HG03457 (cell line): ENCODE results near the gene TLR7.

Source experiments
- ATAC-seq: cut with Tn5 transposase; IDR thresholded peaks from one replicate; pipeline ENCODE4 v1.9.1; 2021; ENCODE audit warnings: moderate number of reproducible peaks; ENCODE audit not compliant: unreplicated experiment

Gene TLR7

GRCh38 chrX:12890467-12890866, 23.6 kb downstream of the TLR7 start:
- peak; percentile 55 for ATAC-seq

DNA sequence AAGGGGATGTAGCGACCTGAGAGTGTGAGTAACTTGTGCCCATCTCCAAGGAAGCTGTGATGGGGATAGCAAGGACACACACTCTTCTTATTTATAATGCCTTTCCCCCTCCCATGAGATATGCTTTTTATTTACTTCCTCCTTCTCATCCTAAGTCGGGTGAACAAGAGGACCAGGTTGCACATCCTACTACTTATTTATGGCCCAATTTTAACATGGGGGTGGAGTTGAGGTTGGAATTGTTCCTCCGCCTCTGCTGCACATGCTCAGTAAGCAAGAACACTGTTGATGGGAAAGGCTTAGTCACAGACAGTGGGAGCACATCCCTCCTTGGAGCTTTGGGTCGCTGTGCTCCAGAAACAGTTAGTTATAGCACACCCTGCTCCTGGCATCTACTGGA, 24.3 kb downstream of the TLR7 start:
- ATAC-seq: no peak

DNA sequence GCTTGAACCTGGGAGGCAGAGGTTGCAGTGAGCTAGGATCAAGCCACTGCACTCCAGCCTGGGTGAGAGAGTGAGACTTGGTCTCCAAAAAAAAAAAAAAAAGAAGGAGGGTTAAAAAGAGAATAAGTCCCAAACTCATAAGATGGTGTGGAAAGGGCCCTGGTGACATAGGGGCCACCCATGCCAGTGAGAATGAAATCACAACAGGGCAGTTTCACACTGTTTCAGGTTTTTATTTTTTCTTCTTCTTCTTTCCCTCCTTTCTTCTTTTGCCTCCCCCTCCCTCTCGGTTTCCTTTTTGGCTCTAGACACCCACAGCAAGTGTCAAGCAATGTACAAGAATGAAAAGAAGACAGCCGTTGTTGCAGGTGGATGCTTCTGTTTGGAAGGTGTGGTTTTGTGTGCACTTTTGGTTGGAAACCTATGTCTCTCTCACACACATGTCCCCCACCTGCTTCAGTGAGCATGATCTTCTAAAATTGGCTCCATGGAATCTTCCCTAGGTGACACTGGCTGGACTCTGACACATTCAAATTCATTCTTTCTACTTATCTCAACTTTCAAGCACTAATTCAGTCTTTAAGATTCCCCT, 25.1 kb downstream of the TLR7 start:
- no peak for ATAC-seq

- ATAC-seq: no peak
Observed at GRCh38 chrX:12892716-12893115, 25.8 kb downstream of the TLR7 start.

GRCh38 chrX:12894074-12895030, 27.5 kb downstream of the TLR7 start:
- ATAC-seq: no peak

DNA sequence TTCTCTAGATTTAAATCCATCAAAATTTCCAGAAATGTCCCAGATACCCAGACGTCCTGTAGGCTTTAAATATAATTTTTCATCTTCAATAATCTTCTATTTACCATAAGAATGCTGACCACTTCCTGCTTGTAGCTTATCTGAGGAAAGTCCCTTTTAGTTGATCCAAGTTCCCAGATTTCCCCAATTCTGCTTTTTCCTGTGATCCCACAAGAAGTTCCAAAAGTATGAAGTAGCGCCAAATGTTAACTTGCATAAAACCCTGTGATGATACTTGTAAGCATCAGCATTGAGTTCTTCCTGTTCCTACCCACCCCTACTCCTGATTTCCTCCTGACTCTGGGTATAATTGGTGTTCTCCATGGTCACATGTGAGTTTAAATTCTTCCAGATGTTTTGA, 29.0 kb downstream of the TLR7 start:
- no peak for ATAC-seq

- ATAC-seq: no peak
Observed at GRCh38 chrX:12896935-12897334, 30.1 kb downstream of the TLR7 start.

- ATAC-seq: no peak
Observed at GRCh38 chrX:12898073-12898472, 31.2 kb downstream of the TLR7 start.

GRCh38 chrX:12899506-12899905, 32.6 kb downstream of the TLR7 start:
- ATAC-seq: no peak

- no peak for ATAC-seq
Observed at GRCh38 chrX:12901486-12901885, 34.6 kb downstream of the TLR7 start.

DNA sequence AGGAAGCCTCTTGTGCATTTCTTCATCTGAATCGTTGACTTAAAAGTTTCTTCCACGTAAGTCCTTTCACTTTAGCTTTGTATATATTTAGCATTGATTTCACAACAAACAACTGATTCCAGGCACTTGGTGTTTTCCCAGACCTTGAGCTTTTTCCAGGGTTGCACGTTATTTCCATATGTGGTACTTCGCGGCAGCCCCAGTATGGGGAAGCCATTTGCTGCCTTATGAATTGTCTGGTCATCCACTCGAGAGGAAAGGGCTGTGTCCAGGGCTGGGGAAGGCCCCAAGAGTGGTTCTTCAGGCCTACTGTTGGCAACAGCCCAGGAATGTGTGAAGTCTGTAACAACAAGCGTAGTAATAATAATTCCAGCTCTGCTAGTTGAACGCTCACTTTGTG, 36.8 kb downstream of the TLR7 start:
- ATAC-seq: no peak

DNA sequence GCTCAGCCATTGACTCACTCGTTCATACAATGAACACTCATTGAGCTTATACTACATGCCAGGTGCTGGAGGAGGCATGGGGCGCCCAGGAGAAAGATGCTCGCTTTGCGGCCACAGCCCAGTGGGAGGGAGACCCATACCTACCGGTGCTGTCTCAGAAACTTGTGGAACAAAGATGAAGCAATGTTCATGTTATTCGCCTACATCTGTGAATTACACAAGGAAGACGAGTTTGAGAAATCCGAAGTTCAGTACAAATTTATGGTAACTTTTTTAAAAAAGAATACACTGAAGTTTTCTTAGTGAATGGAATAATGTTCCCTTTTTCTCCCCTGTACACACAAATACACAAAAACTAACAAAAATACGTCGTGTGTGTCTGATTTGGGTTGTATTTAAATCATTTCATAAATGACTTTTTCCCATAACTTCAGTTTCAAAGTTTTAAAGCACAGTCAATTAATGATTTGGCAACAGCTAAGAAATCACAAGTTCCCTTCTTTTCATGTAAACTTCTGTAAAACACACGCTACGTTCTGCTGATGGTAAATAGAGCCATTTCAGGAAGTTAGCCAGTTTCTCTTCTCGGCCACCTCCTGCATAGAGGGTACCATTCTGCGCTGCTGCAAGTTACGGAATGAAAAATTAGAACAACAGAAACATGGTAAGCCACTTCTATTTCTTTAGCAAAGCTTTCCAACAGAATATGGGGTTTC, 39.3 kb downstream of the TLR7 start, which contains the start of gene TLR8:
TLR8 (plus strand) TSS at position 575 of the 716 bp plus-strand sequence; CDS start at position 662, 87 bp downstream.
- ATAC-seq: no peak

DNA sequence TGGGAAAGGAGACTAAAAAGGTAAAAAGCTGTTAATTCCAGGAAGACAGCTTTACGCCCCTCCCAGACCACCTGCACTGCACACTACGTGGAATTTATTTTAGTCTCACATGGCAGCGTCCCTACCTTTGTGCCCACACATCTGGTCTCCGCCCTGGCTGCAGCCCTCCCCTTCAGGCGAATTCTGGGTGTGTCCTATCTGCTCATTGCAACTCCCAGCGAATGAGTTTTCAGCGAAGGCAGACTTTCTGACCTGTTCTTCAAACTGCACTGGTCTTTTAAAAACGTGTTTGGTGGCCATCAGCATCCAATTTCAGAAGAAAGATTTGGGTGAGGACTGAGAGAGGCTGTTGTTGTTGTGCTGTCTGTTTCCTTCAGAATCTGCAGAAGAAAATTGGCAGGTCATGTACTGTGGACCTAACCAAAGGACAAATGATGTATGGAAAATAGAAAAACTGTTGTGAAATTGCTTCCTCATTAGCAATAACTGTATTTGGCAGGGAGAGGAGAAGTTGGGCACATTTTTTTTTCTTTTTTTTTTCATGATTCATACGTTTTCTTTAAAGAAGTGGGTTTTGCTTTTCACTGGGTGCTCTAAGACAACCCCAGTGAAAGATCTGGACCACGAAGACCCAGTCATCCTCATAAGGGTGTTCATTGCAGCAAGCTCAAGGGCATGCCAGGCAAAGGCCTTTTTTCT, 43.7 kb downstream of the TLR7 start:
- no peak for ATAC-seq

DNA sequence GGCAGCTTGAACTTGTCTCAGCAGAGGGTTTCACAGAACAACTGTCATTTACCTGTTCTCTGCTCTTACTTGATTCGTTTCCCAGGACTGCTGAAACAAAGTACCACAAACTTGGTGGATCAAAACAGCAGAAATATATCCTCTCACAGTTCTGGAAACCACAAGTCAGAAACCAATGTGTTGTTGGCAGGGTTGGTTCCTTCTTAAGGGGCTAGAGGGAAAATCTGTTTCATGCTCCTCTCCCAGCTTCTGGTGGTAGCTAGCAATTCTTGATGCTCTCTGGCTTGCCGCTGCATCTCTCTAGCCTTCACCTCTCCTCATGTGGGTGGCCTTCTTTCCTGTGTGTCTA, 44.2 kb downstream of the TLR7 start:
- ATAC-seq: no peak

GRCh38 chrX:12912791-12913482, 46.1 kb downstream of the TLR7 start:
- no peak for ATAC-seq

DNA sequence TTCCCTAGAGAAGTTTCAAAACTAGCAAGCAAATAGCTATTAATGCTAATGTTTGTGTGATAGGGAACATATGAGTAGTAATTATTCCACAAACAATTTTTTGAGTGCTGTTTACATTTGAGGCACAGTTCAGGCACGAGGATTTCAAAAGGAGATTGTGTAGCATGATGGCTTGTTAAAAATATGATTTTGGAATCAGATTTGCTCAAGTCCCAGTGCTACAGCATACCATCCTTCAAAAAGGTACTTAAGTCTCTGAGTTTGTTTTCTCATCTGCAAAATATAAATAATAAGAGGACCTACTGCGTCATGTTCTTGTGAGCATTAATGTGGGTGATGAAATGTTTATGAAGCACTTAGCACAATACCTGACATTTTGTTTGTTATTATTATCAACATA, 50.9 kb downstream of the TLR7 start:
- ATAC-seq: no peak

DNA sequence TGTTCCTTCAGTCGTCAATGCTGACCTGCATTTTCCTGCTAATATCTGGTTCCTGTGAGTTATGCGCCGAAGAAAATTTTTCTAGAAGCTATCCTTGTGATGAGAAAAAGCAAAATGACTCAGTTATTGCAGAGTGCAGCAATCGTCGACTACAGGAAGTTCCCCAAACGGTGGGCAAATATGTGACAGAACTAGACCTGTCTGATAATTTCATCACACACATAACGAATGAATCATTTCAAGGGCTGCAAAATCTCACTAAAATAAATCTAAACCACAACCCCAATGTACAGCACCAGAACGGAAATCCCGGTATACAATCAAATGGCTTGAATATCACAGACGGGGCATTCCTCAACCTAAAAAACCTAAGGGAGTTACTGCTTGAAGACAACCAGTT, 52.2 kb downstream of the TLR7 start:
- no peak for ATAC-seq

GRCh38 chrX:12919620-12920019, 52.7 kb downstream of the TLR7 start:
- no peak for ATAC-seq

DNA sequence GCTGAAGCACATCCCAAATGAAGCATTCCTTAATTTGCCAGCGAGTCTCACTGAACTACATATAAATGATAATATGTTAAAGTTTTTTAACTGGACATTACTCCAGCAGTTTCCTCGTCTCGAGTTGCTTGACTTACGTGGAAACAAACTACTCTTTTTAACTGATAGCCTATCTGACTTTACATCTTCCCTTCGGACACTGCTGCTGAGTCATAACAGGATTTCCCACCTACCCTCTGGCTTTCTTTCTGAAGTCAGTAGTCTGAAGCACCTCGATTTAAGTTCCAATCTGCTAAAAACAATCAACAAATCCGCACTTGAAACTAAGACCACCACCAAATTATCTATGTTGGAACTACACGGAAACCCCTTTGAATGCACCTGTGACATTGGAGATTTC, 54.1 kb downstream of the TLR7 start:
- ATAC-seq: no peak

GRCh38 chrX:12921886-12922598, 55.2 kb downstream of the TLR7 start:
- no peak for ATAC-seq
